ENCODE results near the gene LZIC. TPM values are rescaled to one million over a fixed set of nuclear protein-coding genes. Genes with fewer than 3 reads are reported as not detected.
A peak's percentile ranks its signal among the peaks of the same experiment; 100 is the strongest.

Gene LZIC
- total and polyA plus RNA-seq, 2 of the 13 experiments (the other 11 are each of a cell fraction or from before 2014, with no cell fraction given): 25.2 to 71.8 TPM

- no peak for TF ChIP-seq ZNF318 (CRISPR knock-in tag; IDR thresholded peaks at IDR 0.05)
- no peak for TF ChIP-seq SYNCRIP (IDR thresholded peaks at IDR 0.05; ENCODE audit: insufficient read depth, low read depth, low read length)
- TF ChIP-seq, protein P1, sequence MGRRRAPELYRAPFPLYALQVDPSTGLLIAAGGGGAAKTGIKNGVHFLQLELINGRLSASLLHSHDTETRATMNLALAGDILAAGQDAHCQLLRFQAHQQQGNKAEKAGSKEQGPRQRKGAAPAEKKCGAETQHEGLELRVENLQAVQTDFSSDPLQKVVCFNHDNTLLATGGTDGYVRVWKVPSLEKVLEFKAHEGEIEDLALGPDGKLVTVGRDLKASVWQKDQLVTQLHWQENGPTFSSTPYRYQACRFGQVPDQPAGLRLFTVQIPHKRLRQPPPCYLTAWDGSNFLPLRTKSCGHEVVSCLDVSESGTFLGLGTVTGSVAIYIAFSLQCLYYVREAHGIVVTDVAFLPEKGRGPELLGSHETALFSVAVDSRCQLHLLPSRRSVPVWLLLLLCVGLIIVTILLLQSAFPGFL (CRISPR knock-in tag; IDR thresholded peaks at IDR 0.05): no peak
- no peak for TF ChIP-seq ZNF670 (CRISPR knock-in tag; IDR thresholded peaks at IDR 0.05; ENCODE audit: borderline replicate concordance)
- peak; percentile 88 for TF ChIP-seq POLR2G (IDR thresholded peaks at IDR 0.05; ENCODE audit: low read depth, low read length)
- TF ChIP-seq TRIM22 (IDR thresholded peaks at IDR 0.05): no peak
- no peak for TF ChIP-seq SKIL (CRISPR knock-in tag; IDR thresholded peaks at IDR 0.05; ENCODE audit: borderline replicate concordance)
- no peak for TF ChIP-seq NR3C1 (CRISPR knock-in tag; IDR thresholded peaks at IDR 0.05)
- TF ChIP-seq NR2F2 (IDR thresholded peaks at IDR 0.05; ENCODE audit: borderline replicate concordance, low read depth): no peak
- no peak for TF ChIP-seq PCBP1 (IDR thresholded peaks at IDR 0.05; ENCODE audit: borderline replicate concordance, low read depth, low read length)
- no peak for TF ChIP-seq PAF1 (CRISPR knock-in tag; IDR thresholded peaks at IDR 0.05)
- TF ChIP-seq ZNF879 (CRISPR knock-in tag; IDR thresholded peaks at IDR 0.05): no peak
- TF ChIP-seq, protein P2, sequence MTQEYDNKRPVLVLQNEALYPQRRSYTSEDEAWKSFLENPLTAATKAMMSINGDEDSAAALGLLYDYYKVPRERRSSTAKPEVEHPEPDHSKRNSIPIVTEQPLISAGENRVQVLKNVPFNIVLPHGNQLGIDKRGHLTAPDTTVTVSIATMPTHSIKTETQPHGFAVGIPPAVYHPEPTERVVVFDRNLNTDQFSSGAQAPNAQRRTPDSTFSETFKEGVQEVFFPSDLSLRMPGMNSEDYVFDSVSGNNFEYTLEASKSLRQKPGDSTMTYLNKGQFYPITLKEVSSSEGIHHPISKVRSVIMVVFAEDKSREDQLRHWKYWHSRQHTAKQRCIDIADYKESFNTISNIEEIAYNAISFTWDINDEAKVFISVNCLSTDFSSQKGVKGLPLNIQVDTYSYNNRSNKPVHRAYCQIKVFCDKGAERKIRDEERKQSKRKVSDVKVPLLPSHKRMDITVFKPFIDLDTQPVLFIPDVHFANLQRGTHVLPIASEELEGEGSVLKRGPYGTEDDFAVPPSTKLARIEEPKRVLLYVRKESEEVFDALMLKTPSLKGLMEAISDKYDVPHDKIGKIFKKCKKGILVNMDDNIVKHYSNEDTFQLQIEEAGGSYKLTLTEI (CRISPR knock-in tag; conservative IDR thresholded peaks at IDR 0.05): no peak
Measured at GRCh38 chr1:9910423-9911178, 32.6 kb downstream of the LZIC start (continued).
